ENCODE measurements around the gene RCOR1. TPM values are rescaled to one million over a fixed set of nuclear protein-coding genes. Genes with fewer than 3 reads are reported as not detected.
A peak's percentile ranks its signal among the peaks of the same experiment; 100 is the strongest.

Gene RCOR1
- total RNA-seq, 1 donor from 2014 or later = 28.5 TPM

DNA sequence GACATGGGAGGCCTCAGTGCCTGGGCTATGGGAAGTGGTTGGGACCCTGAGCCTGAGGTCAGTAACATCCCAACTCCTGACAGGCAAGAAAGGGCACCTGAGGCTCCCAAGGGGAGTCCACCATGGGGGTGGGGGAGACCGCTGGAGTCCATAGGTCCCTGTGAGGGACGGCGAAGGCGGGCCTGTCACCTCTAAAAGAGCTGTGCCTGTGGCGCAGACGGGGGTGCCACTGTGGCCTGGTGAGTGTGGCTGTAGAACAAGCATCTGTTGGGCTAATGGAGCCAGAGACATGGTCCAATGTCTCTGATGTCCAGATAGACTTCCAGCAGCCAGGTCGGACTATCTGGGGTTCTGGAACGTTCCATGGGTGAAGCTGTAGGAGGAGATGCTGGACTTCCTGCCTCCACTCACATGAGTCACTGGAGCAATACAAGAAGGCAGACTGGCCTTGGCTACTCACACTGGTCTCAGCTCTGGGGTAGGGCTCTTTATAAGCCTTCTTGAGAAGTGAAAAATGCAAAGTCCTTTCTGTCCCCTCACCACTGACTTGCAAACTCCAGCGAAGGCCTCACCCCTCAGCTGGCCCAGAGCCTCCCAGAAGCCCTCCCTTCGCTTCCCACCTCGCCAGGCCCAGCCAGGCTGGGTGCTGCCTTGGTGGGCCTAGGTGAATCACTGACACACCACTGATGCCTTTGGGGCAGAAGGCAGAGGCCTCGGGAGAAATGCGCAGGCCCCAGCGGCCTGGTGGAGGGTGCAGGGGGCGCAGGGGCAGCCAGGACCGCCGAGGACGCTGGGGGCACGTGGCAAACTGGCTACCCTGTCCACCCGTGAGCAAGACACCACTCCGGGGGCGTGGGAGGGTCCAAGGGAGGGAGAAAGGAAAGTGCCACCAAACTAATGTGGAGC lies 183.7 kb downstream of the RCOR1 start:
- no peak for DNase-seq (ENCODE audit: low spot score)

DNA sequence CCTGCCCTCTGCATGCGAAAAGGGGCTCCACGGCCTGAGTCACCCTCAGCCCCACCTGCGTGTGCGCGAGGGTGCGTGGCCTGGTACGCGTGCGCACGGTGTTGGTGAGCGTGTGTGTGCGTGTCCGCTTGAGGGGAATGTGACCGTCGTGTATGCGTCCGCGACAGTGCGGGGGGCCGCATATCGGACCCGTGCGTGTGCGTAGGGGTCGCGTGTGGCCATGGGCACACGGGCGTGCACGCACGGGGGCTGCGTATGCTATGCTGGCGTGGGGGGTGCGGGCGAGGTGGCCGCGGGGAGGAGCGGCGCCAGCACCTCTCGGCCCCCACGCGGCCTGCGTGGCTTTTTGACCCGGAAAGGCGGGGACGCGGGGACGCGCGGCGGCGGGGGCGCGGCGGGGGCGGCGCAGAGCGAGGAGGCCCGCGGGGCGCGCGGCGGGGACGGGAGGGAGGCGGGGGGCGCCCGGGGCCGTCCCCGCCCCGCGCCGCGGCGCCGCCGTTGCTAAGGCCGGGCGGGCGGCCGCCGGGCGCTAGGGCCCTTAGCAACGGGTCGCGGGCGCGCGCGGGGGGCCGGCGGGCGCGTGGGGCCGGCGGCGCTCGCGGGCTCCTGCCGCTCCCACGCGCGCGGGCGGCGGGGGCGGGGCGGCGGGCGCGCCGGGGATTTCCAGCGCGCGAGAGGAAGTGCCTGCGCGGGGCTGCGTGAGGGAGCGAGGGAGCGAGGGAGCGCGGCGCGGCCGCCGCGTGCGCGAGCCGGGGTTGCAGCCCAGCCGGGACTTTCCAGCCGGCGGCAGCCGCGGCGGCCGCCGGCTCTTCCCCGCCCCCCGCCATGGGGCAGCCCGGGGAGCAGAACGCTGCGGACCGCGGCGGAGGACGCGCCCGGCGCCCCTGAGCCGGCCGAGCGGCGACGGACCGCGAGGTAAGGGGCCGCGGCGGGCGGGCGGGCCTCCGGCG lies 184.6 kb downstream of the RCOR1 start, which contains the start of gene TRAF3:
TSS of gene TRAF3 (plus strand) at position 689 of the 950 bp plus-strand sequence. CDS start 92,753 bp downstream, outside the sequence.
- peak; percentile 53 for DNase-seq (ENCODE audit: low spot score)

DNA sequence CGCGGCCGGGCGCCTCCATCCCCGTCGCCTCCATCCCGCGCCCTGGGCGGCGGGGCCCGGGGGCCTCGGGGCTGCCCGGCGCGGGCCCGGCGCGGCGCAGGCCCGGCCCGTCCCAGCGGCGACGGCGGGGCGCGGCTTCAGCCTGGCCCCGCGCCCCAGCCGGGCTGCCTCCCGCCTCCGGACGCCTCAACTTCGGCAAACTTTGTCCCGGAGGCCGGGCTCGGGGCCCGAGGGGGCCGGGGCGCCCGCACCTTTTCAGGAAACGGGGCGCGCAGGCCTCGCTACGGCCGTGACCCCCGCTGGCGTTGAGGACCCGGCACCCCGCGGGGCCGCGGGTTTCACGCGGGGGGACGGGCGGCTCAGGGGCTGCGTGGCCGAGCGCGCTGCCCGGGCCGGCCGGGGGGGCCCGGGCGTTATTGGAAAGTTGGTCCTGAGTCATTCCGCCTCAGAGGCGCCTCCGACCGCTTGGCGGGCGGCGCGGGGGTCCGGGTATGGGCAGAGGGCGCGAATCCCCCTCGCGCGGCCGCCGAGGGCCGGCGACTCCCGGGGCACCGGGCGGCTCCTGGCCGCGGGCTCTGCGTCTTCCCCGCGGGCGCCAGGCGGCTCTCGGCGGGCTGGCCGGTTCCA lies 185.4 kb downstream of the RCOR1 start:
- DNase-seq (ENCODE audit: low spot score) = no peak

DNA sequence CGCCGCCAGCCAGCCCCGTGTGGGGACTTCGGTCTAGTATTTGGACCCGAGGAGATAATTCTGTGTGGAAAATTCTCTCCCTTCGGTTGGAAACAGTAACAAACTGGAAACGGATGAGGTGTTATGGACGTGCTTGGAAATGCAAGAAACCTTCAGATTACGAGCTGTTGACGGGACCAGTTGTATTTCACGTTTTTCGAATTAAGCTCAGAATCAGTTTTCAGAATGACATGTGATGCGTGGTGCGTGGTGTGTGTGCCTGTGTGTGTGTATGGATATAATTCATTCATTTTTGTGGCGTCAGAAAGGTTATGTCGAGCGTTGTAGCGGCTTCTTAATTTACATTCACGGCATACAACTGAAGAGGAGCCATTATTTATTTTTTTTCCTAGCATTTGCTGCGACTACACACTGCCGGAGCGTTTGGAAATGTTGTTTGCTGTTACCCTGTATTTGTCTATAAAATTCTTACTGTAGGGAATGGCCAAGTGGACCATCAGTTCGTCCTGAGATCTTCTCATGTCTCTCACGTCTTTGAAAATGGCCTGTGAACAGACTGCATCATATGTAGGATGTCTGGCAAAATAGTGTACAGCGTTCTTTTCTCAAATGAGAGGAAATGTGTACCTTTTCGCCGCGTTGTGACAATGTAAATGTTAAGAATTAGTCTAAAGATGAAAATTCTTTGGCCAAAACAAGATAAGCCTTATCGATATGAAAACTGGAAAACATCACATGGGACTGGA lies 186.1 kb downstream of the RCOR1 start:
- DNase-seq (ENCODE audit: low spot score) = no peak

DNA sequence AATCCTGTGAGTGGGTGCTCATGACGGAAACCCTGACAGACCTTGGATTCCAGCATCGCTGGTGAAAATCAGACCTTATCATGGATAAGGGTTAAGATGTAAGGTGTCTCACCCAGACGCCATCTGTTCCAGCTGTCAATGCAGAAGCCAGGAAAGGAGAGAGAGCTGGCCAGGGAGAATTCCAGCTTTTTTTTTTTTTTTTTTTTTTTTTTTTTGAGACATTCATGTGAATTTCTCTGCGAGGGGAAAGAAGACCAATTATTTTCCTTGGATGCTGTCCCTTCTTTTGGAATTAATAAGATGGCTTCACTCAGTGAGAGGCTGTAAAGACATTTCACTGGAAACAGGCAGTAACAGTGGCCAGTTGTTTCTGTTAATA lies 186.6 kb downstream of the RCOR1 start:
- DNase-seq (ENCODE audit: low spot score) = no peak

DNA sequence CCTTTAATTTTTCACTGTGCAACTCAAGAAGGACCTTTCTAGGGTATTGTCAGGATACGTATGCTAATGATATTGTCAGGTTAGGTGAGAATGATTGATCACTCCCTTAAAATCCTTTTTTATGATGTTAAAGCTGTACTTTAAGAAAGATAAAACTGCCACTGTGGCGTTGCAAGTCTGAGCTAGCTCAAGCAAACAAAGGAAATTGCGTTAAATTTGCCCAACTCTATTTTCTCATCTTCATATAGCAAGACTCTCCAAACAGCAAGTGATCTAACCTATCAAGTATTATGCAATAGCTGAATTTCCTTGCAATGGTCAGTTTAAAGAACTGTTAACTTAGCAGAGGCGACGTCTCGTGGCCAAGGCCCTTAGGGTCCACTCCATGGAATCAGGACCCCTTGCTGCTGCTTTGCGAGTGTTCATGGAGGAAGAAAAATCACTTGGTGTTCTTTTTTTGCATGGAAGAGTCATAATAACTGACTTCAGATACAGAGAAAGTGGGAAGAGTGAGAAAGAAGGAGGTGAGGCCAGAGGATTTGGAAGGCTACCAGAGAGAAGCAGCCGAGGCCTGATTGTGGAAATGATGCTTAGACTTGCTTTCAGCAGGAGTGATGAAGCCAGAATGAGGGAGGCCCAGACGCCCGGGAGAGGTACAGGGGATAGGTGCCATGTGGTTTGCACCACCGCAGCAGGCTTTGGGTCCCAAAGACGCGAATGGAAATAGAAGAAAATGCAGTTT lies 187.3 kb downstream of the RCOR1 start:
- DNase-seq (ENCODE audit: low spot score) = no peak

Other genes with a start within 250 kb of the RCOR1 start
- gene CINP, start 229.8 kb upstream of the RCOR1 start, total RNA-seq = 25.4 TPM
- gene TECPR2, start 229.7 kb upstream of the RCOR1 start, total RNA-seq = 38.1 TPM
- gene ANKRD9, start 82.9 kb upstream of the RCOR1 start, total RNA-seq = 72.1 TPM
- 17.0 TPM for gene TRAF3, start 184.8 kb downstream of the RCOR1 start, total RNA-seq

Measured in mucosa of gallbladder (tissue), 1 donor.